Nephron progenitor cell (in vitro differentiated cells): ENCODE measurements around the gene PAK4.

Experiments used
- DNase-seq: peaks from one replicate; pipeline ENCODE4 v3.0.0; 2021
- H3K27ac Mint-ChIP-seq: 2 replicates; pipeline ENCODE4 v1.8.0; 2021; ENCODE audit warnings: mild to moderate bottlenecking, moderate library complexity, mixed read lengths
- H3K27me3 Mint-ChIP-seq: 2 replicates; pipeline ENCODE4 v1.8.0; 2021; ENCODE audit warnings: mild to moderate bottlenecking, low read depth, mixed read lengths; ENCODE audit not compliant: poor library complexity
- H3K36me3 Mint-ChIP-seq: 2 replicates; pipeline ENCODE4 v1.8.0; 2021; ENCODE audit warnings: low read depth, mixed read lengths
- H3K4me1 Mint-ChIP-seq: 2 replicates; pipeline ENCODE4 v1.8.0; 2021; ENCODE audit warnings: mixed read lengths
- H3K4me3 Mint-ChIP-seq: 2 replicates; pipeline ENCODE4 v1.8.0; 2021; ENCODE audit warnings: mild to moderate bottlenecking, moderate library complexity, mixed read lengths
- H3K9me3 Mint-ChIP-seq: 2 replicates; pipeline ENCODE4 v1.8.0; 2021; ENCODE audit warnings: mild to moderate bottlenecking, moderate library complexity, mixed read lengths
- CTCF ChIP-seq: fragments of 200-600 bp; sonication (generic); IDR thresholded peaks from 2 replicates; pipeline ENCODE4 v1.5.0; 2021; ENCODE audit warnings: antibody characterized with exemption

Gene PAK4

GRCh38 chr19:39135701-39136100, 10.1 kb downstream of the PAK4 start:
- no peaks in the 10 kb centered on the region for H3K9me3 Mint-ChIP-seq
- no peak for DNase-seq
- H3K36me3 Mint-ChIP-seq = no peaks in the 10 kb centered on the region
- TF ChIP-seq CTCF = no peak
- H3K4me3 Mint-ChIP-seq = no peak overlapping the region
- peaks cover 89% of the 10 kb centered on the region for H3K4me1 Mint-ChIP-seq
- H3K27me3 Mint-ChIP-seq = no peaks in the 10 kb centered on the region
- no peak overlapping the region for H3K27ac Mint-ChIP-seq

GRCh38 chr19:39136225-39136940, 10.8 kb downstream of the PAK4 start:
- H3K27ac Mint-ChIP-seq = no peak overlapping the region

GRCh38 chr19:39137131-39137530, 11.5 kb downstream of the PAK4 start:
- no peaks in the 10 kb centered on the region for H3K36me3 Mint-ChIP-seq
- no peak overlapping the region for H3K4me3 Mint-ChIP-seq
- no peaks in the 10 kb centered on the region for H3K9me3 Mint-ChIP-seq
- no peak for DNase-seq
- H3K27me3 Mint-ChIP-seq = no peaks in the 10 kb centered on the region
- H3K4me1 Mint-ChIP-seq = peaks cover 86% of the 10 kb centered on the region
- TF ChIP-seq CTCF = no peak
- H3K27ac Mint-ChIP-seq = peak overlapping the region; percentile 66

More at GRCh38 chr19:39136225-39136940, 10.8 kb downstream of the PAK4 start:
- no peak for DNase-seq
- H3K4me1 Mint-ChIP-seq = peaks cover 89% of the 10 kb centered on the region
- no peak for TF ChIP-seq CTCF
- H3K36me3 Mint-ChIP-seq = no peaks in the 10 kb centered on the region
- H3K9me3 Mint-ChIP-seq = no peaks in the 10 kb centered on the region
- no peaks in the 10 kb centered on the region for H3K27me3 Mint-ChIP-seq
- H3K4me3 Mint-ChIP-seq = no peak overlapping the region

GRCh38 chr19:39138221-39139211, 12.9 kb downstream of the PAK4 start:
- H3K36me3 Mint-ChIP-seq = no peaks in the 10 kb centered on the region
- H3K9me3 Mint-ChIP-seq = no peaks in the 10 kb centered on the region
- H3K27ac Mint-ChIP-seq = no peak overlapping the region
- TF ChIP-seq CTCF = no peak
- no peak overlapping the region for H3K4me3 Mint-ChIP-seq
- no peaks in the 10 kb centered on the region for H3K27me3 Mint-ChIP-seq
- peaks cover 80% of the 10 kb centered on the region for H3K4me1 Mint-ChIP-seq
- DNase-seq = no peak

GRCh38 chr19:39139305-39139874, 13.8 kb downstream of the PAK4 start:
- TF ChIP-seq CTCF = no peak
- no peaks in the 10 kb centered on the region for H3K27me3 Mint-ChIP-seq
- no peak for DNase-seq
- H3K27ac Mint-ChIP-seq = peak overlapping the region; percentile 75
- no peak overlapping the region for H3K4me3 Mint-ChIP-seq
- no peaks in the 10 kb centered on the region for H3K36me3 Mint-ChIP-seq
- no peaks in the 10 kb centered on the region for H3K9me3 Mint-ChIP-seq
- peaks cover 78% of the 10 kb centered on the region for H3K4me1 Mint-ChIP-seq
